T-helper 22 cell (primary cell): ENCODE measurements around the gene LETMD1.
"Not testable (repeated sequence)": the region's sequence is repeated elsewhere in the genome, so short reads cannot be mapped to it uniquely, and the experiment has no call there.

Experiments used
- DNase-seq: peaks from one replicate; pipeline ENCODE4 v3.0.0-alpha.2; 2020; ENCODE audit warnings: low read depth

The LETMD1 gene, protein sequence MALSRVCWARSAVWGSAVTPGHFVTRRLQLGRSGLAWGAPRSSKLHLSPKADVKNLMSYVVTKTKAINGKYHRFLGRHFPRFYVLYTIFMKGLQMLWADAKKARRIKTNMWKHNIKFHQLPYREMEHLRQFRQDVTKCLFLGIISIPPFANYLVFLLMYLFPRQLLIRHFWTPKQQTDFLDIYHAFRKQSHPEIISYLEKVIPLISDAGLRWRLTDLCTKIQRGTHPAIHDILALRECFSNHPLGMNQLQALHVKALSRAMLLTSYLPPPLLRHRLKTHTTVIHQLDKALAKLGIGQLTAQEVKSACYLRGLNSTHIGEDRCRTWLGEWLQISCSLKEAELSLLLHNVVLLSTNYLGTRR

DNA sequence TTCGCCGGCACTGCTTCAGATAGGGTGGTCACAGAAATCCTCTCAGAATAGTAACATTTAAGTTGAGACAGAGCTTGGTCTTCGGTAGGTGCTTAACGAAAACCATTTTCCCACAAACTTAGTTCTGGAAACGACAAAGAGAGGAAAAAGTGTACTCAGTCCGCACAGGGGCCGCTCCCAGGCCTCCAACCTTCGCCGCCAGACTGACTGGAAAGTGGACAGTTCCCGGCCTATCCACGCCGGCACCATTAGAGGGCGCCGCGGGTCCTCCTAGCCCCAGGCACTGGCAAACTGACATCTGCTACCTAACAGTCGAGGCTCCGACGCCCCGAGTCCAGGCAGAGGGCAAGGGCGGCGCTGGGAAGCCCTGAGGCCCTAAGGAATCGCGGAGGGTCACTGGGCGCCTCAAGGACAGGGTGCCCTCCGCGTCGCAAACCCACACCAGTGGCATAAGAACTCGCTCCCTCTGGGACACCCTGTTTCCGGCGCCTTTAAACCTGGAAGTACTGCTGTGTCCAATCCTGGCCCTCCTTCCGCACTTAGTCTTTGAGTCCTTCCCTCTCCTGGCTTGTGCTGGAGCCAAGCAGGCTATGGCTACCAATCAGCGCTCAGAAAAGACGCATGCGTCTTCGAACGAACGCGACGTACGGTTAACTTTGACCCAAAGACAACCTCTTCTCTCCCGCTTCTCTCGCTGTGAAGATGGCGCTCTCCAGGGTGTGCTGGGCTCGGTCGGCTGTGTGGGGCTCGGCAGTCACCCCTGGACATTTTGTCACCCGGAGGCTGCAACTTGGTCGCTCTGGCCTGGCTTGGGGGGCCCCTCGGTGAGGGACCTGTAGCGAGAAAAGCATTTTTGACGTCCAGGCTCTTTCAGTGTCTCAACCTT is at the start of gene LETMD1:
LETMD1 (plus strand) TSS at position 673 of the 886 bp plus-strand sequence; CDS start at position 703, 30 bp downstream.
- peak; percentile 91 for DNase-seq

DNA sequence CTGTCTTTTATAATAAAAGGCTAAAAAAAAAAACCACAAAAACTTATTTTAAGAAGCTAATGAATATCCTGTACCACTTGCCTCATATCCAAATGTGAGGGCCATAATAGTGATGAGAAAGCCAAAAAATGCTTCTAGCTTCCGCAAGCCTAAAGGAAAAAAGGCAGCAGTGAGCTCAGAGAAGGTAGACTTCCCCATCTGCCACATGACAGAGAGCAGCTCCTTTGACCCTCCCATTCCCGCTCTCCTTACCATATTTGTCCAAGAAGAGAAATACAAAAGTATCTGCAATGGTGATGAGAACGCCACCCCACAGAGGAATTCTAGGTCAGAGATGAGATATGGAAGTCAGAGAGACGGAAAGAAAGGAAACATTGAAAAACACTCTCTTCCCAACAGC is 49.0 kb upstream of the LETMD1 start:
- no peak for DNase-seq

DNA sequence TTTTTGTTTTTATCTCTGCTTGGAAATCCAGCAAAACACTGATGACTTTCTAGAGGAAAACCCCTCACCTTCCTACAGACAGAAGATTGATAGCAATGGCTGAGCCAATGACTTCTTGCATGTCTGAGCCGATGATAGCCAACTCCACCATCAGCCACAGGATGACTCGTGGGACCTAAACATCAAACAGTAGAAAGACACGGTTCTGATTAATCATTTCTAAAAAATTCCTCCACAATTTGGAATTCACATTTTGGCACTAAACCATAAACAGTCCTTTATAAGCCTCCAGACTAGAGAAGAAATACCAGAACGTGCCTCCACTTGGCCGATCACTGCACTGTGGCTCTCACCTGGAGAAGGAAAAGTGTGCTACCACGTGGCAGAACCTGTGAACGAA is 47.9 kb upstream of the LETMD1 start:
- DNase-seq, result no peak

DNA sequence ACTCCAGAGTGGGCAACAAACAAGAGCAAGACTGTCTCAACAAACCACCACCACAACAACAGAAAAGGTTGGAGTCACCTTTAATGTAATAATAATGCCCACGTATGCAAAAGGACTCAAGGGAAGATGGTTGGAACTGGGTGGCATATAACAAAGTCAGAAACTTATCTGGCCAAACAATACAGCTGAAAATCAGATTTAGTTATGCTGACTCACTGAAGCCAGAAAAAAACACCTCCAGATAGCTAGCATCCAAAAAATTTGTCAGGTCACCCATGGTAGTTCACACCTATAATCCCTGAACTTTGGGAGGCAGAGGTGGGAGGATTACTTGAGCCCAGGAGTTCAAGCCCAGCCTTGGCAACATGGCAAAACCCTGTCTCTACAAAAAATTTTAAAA is 46.3 kb upstream of the LETMD1 start:
- no peak for DNase-seq

DNA sequence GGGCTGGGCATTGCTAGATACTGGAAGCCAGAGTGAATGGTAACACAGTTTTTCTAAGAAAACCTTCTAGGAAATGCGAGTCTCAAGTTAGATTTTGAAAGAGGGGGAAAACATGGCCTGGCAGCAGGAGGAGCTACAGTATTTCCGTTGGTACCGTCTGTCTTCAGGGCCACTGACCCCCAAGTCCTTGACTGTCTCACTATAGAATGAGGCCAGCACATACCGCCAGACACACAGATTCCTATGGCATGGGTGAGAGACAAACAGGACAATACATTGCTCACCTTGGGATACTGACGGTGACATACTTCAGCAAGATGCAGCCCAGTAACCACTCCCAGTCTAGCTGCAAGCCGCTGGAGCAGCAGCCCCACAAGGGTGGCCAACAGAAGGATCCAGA is 43.6 kb upstream of the LETMD1 start:
- no peak for DNase-seq

DNA sequence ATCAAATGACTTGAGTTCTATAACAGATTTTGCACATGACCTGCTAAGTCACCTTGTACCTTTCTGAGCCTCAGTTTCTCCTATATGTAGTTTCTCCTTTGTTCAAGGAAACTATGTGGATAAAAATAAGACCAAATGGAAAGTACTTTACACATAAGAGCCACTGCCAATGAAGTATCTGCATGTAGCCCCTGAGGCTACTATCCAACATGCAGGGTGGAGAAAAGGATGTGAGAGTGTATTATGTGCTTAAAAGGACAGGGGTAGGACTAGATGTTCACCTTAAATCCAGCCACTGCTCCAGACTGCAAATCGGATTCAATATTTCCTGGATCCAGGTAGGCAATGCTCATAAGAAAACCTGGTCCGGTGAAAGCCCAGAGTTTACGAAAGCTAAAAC is 43.1 kb upstream of the LETMD1 start:
- DNase-seq, result no peak

DNA sequence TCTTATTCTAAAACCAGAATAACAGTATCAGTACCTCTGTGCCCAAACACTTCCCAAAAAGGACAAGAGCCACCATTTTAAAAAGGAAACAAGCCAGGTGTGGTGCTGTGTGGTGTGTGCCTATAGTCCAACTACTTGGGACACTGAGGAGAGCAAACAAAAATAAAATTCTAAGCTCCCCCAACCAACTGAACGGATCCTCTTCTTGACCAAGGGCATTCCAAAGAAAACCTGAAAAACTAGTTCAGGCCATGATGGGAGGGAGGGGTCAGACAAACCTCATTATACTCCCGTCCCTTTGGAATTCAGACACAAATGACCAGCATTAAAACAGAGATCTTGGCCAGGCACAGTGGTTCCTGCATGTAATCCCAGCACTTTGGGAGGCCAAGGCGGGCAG is 42.5 kb upstream of the LETMD1 start:
- no peak for DNase-seq

DNA sequence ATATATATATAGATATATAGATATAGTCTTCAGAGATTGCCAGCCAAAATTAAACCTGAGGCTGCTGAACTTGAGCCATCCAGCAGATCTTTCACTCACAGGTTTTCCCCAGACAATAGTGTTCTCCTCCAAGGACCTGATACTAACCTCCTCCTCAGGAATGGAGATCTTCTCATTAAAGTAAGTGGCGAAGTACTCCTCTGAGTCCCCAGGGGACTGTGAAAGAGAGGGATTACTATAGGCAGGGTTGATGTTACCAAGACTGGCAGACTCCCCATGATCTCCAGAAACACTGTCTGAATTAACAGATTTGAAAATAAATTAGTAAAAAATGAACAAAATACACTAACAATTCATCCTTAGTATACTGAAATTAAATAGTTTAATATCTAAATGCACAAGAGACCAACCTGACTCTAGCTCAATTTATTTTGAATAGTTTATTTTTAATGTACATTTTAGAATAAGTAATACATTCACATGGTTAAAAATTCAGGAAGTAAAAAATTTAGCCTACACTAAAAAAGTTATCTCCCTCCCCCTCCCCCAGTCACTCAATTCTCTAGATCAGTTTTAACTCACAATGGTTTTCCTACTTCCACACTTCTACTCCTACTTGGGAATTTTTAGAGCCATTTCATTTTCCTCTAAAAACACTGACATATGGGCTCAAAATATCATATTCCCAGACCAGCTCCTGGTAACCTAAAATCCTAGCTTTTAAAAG is 39.6 kb upstream of the LETMD1 start:
- DNase-seq, result no peak

DNA sequence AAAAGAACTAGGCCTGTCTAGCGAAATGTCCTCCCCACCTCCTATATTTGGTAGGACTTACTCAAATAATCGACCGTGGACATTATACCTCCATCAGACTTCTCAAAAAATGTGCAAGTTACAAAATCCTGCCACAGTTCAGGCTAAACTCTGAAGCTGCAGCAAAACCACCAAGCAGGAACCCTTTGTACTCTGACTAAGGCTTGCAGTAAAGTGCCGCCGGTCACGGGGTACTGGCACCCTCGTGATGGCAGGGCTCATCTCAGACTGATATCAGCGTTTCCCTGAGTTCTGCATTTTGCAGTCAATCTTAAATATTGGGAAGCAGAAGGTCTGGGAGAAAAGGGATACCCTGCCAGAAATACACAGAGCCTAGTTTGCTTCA is 39.1 kb upstream of the LETMD1 start:
- peak; percentile 32 for DNase-seq

DNA sequence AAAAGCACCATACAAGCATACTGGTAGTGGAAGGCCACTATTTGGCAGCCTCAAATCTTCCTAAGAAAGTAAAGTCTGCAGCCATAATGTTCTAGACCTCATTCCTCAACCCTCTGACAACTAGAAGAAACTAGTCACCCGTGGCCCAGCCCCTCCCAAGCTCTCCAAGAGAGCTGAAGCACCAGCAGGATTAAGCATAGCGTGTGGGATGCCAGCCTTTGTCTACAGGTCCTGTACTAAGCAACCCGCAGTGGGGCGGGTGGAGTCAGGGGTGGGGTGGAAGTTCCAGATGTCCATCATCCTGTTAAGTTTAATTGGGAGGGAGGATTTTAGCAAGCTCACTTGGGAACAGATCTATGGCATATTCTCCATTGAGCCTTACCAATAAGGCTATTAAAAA is 36.2 kb upstream of the LETMD1 start:
- DNase-seq, result no peak

DNA sequence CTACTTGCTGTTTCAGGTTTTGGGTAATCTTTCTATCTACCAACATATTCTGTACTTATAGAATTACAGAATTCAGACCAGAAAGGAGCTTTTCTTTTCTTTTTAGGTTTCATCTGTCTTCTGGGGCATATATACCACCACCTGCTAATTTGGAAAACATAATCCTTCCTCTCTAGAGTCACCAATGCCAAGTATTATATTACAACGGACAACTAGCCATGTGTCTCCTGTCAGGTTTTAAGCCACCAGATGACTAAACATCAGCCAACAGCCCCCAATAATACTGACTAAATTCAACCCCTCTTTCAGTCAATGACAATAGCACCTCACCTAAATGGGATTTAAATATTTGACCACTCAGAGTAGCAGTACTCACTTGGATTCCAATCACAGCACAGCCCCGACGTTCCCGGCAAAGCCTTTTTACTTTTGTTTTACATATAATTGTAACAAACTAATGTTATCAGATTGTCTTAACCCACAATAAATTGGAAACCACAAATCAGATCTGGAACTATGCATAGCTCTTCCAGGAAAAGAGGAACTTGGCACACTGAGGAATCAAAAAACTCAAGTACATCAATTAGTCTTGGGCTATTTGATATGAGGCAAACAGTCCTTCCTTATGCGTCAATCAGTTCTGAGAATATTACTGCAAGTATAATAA is 35.4 kb upstream of the LETMD1 start:
- no peak for DNase-seq

DNA sequence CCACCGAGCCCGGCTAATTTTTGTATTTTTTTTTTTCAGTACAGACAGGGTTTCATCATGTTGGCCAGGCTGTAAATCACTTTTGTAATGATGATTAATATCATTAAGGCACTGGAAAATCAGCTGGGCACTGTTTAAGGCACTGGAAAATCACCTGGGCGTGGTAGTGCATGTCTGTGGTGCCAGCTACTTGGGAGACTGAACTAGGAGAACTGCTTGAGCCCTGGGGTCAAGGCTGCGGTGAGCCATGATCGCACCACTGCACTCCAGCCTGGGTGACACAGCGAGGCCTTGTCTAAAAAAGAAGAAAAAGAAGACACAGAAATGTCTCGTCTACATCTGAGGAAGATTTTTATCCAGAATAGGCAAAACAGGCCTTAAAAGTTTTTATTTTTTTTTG is 34.7 kb upstream of the LETMD1 start:
- DNase-seq, result no peak

DNA sequence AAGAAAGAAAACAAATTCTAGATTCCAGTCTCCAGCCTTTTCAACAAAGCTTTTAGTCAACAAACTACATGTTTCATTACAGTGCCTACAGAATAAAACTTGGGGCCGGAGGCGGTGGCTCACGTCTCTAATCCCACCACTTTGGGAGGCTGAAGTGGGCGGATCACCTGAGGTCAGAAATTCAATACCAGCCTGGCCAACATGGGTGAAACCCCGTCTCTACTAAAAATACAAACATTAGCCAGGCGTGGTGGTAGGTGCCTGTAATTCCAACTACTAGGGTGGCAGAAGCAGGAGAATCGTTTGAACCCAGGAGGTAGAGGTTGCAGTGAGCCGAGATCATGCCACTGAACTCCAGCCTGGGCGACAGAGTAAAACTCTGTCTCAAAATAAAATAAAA is 33.7 kb upstream of the LETMD1 start:
- DNase-seq, result not testable (repeated sequence)

DNA sequence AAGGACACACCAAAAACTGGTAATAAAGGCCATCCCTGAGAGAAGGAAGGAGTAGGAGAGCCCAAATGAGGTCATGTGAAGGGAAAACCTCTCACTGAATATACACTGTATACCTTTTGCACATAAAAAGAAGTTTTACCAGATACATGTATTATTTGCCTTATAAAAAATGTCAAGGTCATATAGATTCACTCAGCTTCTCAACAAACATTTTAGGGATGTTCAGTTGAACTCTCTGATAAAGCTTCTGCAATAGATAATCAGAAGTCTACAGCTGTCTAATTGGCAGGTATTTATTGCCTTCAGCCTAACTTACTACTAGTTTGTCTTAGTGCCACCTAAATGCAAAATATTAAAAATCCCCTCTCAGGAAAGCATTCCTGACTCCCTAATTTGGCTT is 30.7 kb upstream of the LETMD1 start:
- DNase-seq, result no peak

DNA sequence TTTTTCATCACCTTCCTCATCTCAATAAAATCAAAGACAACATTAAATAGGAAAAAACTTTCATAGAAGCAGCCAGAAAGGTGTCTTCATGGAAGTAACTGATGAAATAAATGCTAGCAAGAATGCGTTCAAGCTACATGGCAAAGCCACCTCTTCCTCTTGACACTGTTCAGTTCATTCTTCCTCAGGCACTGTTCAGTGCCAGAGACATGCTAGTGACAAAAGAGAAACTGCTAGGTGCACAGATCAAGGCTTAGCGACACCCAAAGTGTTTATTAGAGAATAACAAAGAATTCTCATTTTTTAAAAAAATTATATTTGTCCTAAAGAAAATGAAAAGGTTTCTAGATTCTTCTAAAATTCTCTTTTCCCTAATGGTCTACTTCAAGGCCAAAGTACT is 29.2 kb upstream of the LETMD1 start:
- DNase-seq, result no peak

DNA sequence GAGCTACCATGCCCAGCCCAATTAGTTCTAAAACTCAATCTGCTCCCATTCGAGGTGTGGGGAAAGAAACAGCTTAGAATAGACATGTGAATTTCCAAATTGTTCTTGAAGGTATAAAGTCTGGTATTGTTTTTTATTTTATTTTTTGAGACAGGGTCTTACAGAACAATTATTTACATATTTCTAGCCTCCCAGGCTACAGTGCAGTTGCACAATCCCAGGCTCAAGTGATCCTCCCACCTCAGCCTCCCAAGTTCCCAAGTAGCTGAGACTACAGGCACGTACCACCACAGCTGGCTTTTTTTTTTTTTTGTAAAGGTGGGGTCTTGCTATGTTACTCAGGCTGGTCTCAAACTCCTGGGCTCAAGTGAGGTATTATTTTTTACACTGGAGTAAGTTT is 28.2 kb upstream of the LETMD1 start:
- no peak for DNase-seq

DNA sequence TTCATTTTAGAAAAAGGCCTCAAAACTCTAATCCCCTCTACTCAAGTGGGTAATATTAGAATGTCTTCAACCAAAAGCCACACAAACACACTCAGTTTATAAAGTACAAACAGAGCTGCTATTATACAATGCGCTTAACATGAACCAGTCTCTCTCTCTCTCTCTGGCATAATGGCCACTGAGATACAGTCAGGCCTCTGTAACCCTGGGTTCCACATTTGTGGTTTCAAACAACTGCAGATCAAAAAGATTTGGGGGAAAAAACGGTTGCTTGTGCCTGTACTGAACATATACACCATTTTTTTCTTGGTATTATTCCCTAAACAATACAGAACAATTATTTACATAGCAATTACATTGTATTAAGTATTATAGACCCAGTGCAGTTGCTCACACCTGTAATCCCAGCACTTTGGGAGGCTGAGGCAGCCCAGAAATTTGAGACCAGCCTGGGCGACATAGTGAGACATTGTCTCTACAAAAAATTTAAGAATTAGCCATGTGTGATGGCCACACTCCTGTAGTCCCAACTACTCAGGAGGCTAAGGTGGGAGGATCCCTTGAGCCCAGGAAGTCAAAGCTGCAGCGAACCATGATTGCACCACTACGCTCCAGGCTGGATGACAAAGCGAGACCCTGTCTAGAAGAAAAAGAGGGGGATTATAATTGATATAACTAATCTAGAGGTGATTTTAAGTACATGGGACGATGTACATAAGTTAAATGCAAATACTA is 27.5 kb upstream of the LETMD1 start:
- no peak for DNase-seq

DNA sequence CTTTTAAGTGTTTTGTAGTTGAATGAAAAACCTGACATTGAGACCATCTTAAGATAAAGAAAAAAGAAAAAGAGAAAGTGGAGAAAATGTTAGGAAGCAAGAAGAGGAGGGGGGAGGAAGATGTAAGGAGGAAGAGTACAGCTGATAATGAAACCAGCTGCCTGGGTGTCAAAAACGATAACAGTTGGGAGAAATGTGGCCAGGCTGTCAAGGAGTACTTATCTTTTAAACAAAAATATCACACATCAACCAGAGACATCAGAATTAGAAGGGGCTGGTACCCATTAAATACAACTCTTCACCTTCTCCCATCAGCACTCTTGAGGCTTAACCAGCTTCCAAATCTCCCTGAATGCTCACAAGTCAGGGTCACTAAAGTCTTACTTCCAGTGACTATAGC is 26.4 kb upstream of the LETMD1 start:
- DNase-seq, result no peak

DNA sequence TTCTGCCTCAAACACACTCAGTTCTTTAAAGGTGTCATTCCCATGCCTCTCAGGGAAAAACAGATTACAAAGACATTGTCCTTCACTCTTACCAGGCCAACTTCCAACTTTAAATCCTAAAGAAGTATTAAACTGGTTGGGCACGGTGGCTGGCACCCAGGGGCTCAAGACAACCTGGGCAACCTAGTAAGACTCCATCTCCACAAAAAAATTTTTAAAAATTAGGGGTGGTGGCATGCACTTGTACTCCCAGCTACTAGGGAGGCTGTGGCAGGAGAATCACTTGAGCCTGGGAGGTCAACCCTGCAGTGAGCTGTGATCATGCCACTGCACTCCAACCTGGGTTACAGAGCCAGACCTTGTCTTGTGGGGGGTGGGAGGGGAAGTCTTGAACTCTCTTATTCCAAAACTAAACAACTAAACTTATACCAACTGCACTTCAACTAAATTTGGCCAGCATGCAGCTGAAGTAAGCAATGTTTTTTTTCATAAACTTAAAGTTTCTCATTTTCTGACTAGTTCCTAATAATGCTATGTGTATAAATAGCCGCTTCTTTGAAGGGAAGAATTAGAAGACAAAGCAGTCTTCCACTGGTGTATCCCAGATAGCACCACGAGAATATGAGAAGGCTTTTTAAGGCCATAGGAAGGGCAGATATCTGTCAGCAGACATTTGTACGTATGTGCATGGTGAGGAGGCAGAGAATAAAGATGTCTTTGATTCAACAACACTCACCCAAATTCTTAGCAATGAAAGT is 24.3 kb upstream of the LETMD1 start:
- DNase-seq, result no peak

DNA sequence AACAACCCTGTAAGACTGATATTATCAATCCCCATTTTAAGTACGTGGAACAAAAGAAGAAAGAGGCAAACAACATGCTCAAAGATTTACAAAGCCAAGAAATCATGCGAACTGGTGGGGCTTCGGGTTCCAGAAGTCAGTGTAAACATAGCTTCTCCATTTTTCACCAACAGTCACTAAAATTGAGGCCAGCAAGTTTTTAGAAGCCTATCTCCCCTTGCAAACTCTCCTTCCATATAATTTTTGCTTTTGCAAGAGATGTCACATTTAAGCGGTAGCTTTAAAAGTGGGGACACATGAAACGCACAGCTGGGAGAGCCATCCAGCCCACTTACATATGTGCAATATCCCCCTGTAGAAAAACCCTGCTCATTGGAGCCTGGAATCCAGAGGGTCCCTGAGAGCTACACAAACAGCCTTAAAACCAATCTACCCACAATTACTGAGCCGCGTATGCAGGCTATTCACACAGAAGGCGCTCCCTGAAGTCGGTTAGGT is 22.7 kb upstream of the LETMD1 start:
- no peak for DNase-seq
